Sigmoid colon (tissue), 4 donors: ENCODE measurements around the gene TMC8.

Experiments
- CTCF ChIP-seq, 4 experiments: fragments of 450-650 bp in 3 of 4; fragments of 200-600 bp in 1 of 4; IDR thresholded peaks; one replicate each; pipeline ENCODE4 v1.5.1; 2016 to 2019; ENCODE audit warnings: antibody characterized with exemption in 4 of 4, mild to moderate bottlenecking in 3 of 4, moderate library complexity in 2 of 4
- EP300 ChIP-seq, 4 donors: sonication (generic); formaldehyde crosslinking; IDR thresholded peaks; one replicate each; pipeline ENCODE4 v1.6.1; 2017; ENCODE audit warnings: antibody characterized with exemption in 4 of 4
- POLR2A ChIP-seq, 2 donors: fragments of 450-650 bp; IDR thresholded peaks; one replicate each; pipeline ENCODE4 v1.6.1; 2016; ENCODE audit warnings: antibody characterized with exemption in 2 of 2, mild to moderate bottlenecking in 2 of 2, moderate library complexity in 2 of 2

GRCh38 chr17:78166416-78166815, 35.8 kb downstream of the TMC8 start:
- TF ChIP-seq CTCF (IDR thresholded peaks at IDR 0.05) (no peak), POLR2A (IDR thresholded peaks at IDR 0.05) (no peak), EP300 (IDR thresholded peaks at IDR 0.05) (no peak)
